Measurements from ENCODE around the gene ERN2.
"Not testable (repeated sequence)": the region's sequence is repeated elsewhere in the genome, so short reads cannot be mapped to it uniquely, and the experiment has no call there.

DNA sequence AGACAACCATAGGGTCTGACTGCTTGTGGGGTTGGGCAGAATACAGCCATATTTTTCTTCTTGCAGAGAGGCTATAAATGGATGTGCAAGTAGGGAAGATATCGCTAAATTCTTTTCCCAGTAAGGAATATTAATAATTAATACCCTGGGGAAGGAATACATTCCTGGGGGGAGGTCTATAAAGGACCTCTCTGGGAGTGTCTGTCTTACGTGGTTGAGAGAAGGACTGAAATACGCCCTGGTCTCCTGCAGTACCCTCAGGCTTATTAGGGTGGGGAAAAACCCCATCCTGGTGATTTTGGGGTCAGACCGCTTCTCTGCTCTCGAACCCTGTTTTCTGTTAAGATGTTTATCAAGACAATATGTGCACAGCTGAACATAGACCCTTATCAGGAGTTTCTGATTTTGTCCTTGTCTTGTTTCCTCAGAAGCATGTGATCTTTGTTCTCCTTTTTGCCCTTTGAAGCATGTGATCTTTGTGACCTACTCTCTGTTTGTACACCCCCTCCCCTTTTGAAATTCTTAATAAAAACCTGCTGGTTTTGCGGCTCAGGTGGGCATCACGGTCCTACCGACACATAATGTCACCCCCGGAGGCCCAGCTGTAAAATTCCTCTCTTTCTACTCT is 9.7 kb upstream of the ERN2 start:
- not testable (repeated sequence) for TF ChIP-seq CTCF (IDR thresholded peaks at IDR 0.05; ENCODE audit: low read depth, low read length, poor library complexity, severe bottlenecking); EZH2phosphoT487 (IDR thresholded peaks at IDR 0.05; ENCODE audit: borderline replicate concordance, low read length)
